IMR-90 (cell line): ENCODE data around the gene HERC3. TPM values are rescaled to one million over a fixed set of nuclear protein-coding genes. Genes with fewer than 3 reads are reported as not detected.

Experiments
- ATAC-seq: fragments of 200-7000 bp; cut with Tn5 transposase; 2 replicates; pipeline ENCODE4 v1.9.1; 2020; ENCODE audit warnings: low read depth, mild to moderate bottlenecking, moderate library complexity
- BruUV-seq: library from RNA; stranded (reverse); fragments of 400-500 nt; replicated peaks from 2 replicates; lab custom pipeline; 2021; lab: Mats Ljungman, UMichigan
- CTCF ChIA-PET: fragments of 300-600 bp; formaldehyde crosslinking; extraction: SDS; loops from one replicate; lab custom pipeline; 2021; ENCODE audit warnings: antibody characterized with exemption; lab: Yijun Ruan, JAX
- POLR2A ChIA-PET: fragments of 300-600 bp; sonication (Branson Sonifier 250); formaldehyde crosslinking; loops from one replicate; lab custom pipeline; 2022; ENCODE audit warnings: antibody characterized with exemption; ENCODE audit not compliant: unreplicated experiment; lab: Charles Lee
- DNase-seq: peaks from one replicate; pipeline ENCODE4 v3.0.0; 2013
- H2AFZ ChIP-seq: replicated peaks from 2 replicates; pipeline ENCODE3; 2013; ENCODE audit warnings: low read length, mild to moderate bottlenecking; ENCODE audit not compliant: poor library complexity
- H2AK5ac ChIP-seq: 2 replicates; pipeline ENCODE4 v1.6.1; 2013; ENCODE audit warnings: low read depth, low read length, inconsistent platforms
- H2AK9ac ChIP-seq: replicated peaks from 2 replicates; pipeline ENCODE3; 2013; ENCODE audit warnings: mild to moderate bottlenecking, low read depth, low read length, moderate library complexity; ENCODE audit not compliant: poor library complexity
- H2BK120ac ChIP-seq: 2 replicates; pipeline ENCODE4 v1.6.1; 2013; ENCODE audit warnings: low read depth, low read length, inconsistent platforms
- H2BK15ac ChIP-seq: 3 replicates; pipeline ENCODE4 v1.6.1; 2013; ENCODE audit warnings: low read depth, low read length, inconsistent platforms
- H2BK20ac ChIP-seq: 2 replicates; pipeline ENCODE4 v1.6.1; 2013; ENCODE audit warnings: low read depth, mild to moderate bottlenecking, inconsistent platforms, low read length, moderate library complexity
- H2BK5ac ChIP-seq: 2 replicates; pipeline ENCODE4 v1.6.1; 2013; ENCODE audit warnings: mild to moderate bottlenecking, low read depth, low read length, inconsistent platforms; ENCODE audit not compliant: poor library complexity, severe bottlenecking
- H3K14ac ChIP-seq: replicated peaks from 2 replicates; pipeline ENCODE4 v1.6.1; 2013; ENCODE audit warnings: low read depth, low read length, inconsistent platforms
- H3K18ac ChIP-seq: 2 replicates; pipeline ENCODE4 v1.6.1; 2013; ENCODE audit warnings: low read depth, low read length, control low read depth
- H3K23ac ChIP-seq: 2 replicates; pipeline ENCODE4 v1.6.1; 2013; ENCODE audit warnings: low read depth, low read length, inconsistent platforms
- H3K27ac ChIP-seq: 2 replicates; pipeline ENCODE4 v1.5.1; 2013; ENCODE audit warnings: mild to moderate bottlenecking, control low read depth, low read length; ENCODE audit not compliant: insufficient read depth
- H3K27me3 ChIP-seq: 2 replicates; pipeline ENCODE4 v1.6.1; 2013; ENCODE audit warnings: low read length; ENCODE audit not compliant: control insufficient read depth, insufficient read depth
- H3K36me3 ChIP-seq: 2 replicates; pipeline ENCODE4 v1.6.1; 2013; ENCODE audit warnings: low read length, mixed read lengths; ENCODE audit not compliant: control insufficient read depth, insufficient read depth
- H3K4ac ChIP-seq: 2 replicates; pipeline ENCODE4 v1.6.1; 2013; ENCODE audit warnings: low read depth, low read length, inconsistent platforms
- H3K4me1 ChIP-seq: 2 replicates; pipeline ENCODE4 v1.6.1; 2013; ENCODE audit warnings: low read length, mixed read lengths; ENCODE audit not compliant: control insufficient read depth, insufficient read depth
- H3K4me2 ChIP-seq: 2 replicates; pipeline ENCODE4 v1.6.1; 2013; ENCODE audit warnings: low read depth, mild to moderate bottlenecking, control low read depth, low read length, moderate library complexity
- H3K4me3 ChIP-seq: 2 replicates; pipeline ENCODE4 v1.5.1; 2013; ENCODE audit warnings: low read depth, mild to moderate bottlenecking, control low read depth, low read length, moderate library complexity; ENCODE audit not compliant: insufficient read depth
- H3K56ac ChIP-seq: 2 replicates; pipeline ENCODE4 v1.6.1; 2013; ENCODE audit warnings: low read length, inconsistent platforms; ENCODE audit not compliant: insufficient read depth; ENCODE audit errors: extremely low read depth
- H3K79me1 ChIP-seq, 2 experiments: 2 replicates each; pipeline ENCODE4 v1.6.1; 2013; ENCODE audit warnings: low read length in 2 of 2, inconsistent platforms in 1 of 2, low read depth in 1 of 2
- H3K9ac ChIP-seq: 2 replicates; pipeline ENCODE4 v1.6.1; 2013; ENCODE audit warnings: low read depth, low read length, control low read depth
- H3K9me1 ChIP-seq: 2 replicates; pipeline ENCODE4 v1.6.1; 2013; ENCODE audit warnings: low read length, inconsistent platforms; ENCODE audit not compliant: insufficient read depth
- H3K9me3 ChIP-seq: 2 replicates; pipeline ENCODE4 v1.6.1; 2013; ENCODE audit warnings: low read length; ENCODE audit not compliant: control insufficient read depth, insufficient read depth
- H4K20me1 ChIP-seq: 2 replicates; pipeline ENCODE4 v1.6.1; 2013; ENCODE audit warnings: low read length, inconsistent platforms; ENCODE audit not compliant: insufficient read depth
- H4K5ac ChIP-seq: 2 replicates; pipeline ENCODE4 v1.6.1; 2013; ENCODE audit warnings: mild to moderate bottlenecking, low read depth, low read length, control low read depth
- H4K8ac ChIP-seq, 2 experiments: 2 replicates each; pipeline ENCODE4 v1.6.1; 2013; ENCODE audit warnings: low read depth in 2 of 2, low read length in 2 of 2, control low read depth in 1 of 2, inconsistent platforms in 1 of 2
- H4K91ac ChIP-seq: 2 replicates; pipeline ENCODE4 v1.6.1; 2013; ENCODE audit warnings: low read depth, low read length, inconsistent platforms; ENCODE audit not compliant: insufficient read depth
- BHLHE40 ChIP-seq: fragments of 150-350 bp; IDR thresholded peaks from 2 replicates; pipeline ENCODE4 v1.6.1; 2016; ENCODE audit warnings: mild to moderate bottlenecking, low read depth, low read length
- CEBPB ChIP-seq: IDR thresholded peaks from 2 replicates; pipeline ENCODE4 v1.6.1; 2012; ENCODE audit warnings: low read depth, low read length, improper control_type of control experiment
- MXI1 ChIP-seq: IDR thresholded peaks from 2 replicates; pipeline ENCODE4 v1.6.1; 2012; ENCODE audit warnings: low read depth, mild to moderate bottlenecking, low read length, moderate library complexity, borderline replicate concordance
- SMC3 ChIP-seq: fragments of 150-350 bp; IDR thresholded peaks from 2 replicates; pipeline ENCODE4 v1.6.1; 2016; ENCODE audit warnings: low read depth, mild to moderate bottlenecking, antibody characterized with exemption, low read length, moderate library complexity
- WGBS, 2 experiments: methylation state at CpG; one replicate each; pipeline versions ENCODE4 v1.1.5 to v1.1.7; 2013; ENCODE audit warnings: missing lambda C conversion rate in 2 of 2; ENCODE audit not compliant: insufficient read length in 1 of 2; ENCODE audit errors: extremely low coverage in 2 of 2; 5-methylcytosine and 5-hydroxymethylcytosine counted together
- dilution Hi-C: fragments of 300-500 bp; cut with HindIII; formaldehyde crosslinking; loops from one replicate; pipeline ENCODE4 v1.14.3; 2018; ENCODE audit warnings: low sequenced_read_pairs; ENCODE audit not compliant: unreplicated experiment
- in situ Hi-C: fragments of 300-500 bp; cut with MboI; formaldehyde crosslinking; loops from 3 replicates; pipeline ENCODE4 v1.14.3; 2019; ENCODE audit warnings: low sequenced_read_pairs, inconsistent platforms, mixed read lengths
- intact Hi-C: fragments of 100-400 bp; cut with micrococcal nuclease; formaldehyde crosslinking; loops from 2 replicates; pipeline ENCODE4 v1.10.0; 2022
- polyA plus RNA-seq, 3 experiments: library from polyadenylated mRNA; depleted of rRNA; stranded (reverse); fragments of >200 nt; gene quantifications; 2 replicates each; pipeline ENCODE4 v1.2.3, GENCODE V29; 2012; ENCODE audit warnings: low replicate concordance in 1 of 3
- total RNA-seq: library from RNA; depleted of rRNA; stranded (reverse); fragments of >200 nt; gene quantifications from 2 replicates; pipeline ENCODE4 v1.2.3, GENCODE V29; 2012
- TF ChIP-seq, protein P1 (sequence below): fragments of 150-350 bp; IDR thresholded peaks from 2 replicates; pipeline ENCODE4 v1.6.1; 2017; ENCODE audit warnings: mild to moderate bottlenecking, antibody characterized with exemption, low read length, low read depth

Gene HERC3
- total and polyA plus RNA-seq, 2 of the 4 experiments (the other 2 are of a cell fraction), result 8.9 to 9.5 TPM

DNA sequence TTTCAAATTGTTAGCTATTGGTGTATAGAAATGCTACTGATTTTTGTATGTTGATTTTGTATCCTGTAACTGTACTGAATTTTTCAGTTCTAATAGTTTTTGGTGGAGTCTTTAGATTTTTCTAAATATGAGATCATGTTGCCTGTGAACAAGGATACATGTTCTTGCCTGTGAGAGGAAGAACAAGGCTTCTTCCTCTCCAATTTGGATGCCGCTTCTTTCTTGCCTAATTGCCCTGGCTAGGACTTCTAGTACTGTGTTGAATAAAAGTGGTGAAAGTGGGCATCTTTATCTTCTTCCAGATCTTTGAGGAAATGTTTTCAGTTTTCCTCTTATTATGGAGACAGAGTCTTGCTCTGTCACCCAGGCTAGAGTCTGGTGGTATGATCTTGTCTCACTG, 121.5 kb downstream of the HERC3 start:
- H3K4ac ChIP-seq, result no peak overlapping the region
- H3K56ac ChIP-seq, result no peak overlapping the region
- intact Hi-C loops, result no loop called here
- no peak overlapping the region for H4K5ac ChIP-seq
- H3K4me3 ChIP-seq, result no peak overlapping the region
- POLR2A ChIA-PET, result no interaction called here
- peaks cover 6% of the 10 kb centered on the region for H3K36me3 ChIP-seq
- H3K9me1 ChIP-seq, result no peaks in the 10 kb centered on the region
- H2BK20ac ChIP-seq, result no peak overlapping the region
- DNase-seq (no peak), ATAC-seq (no peak)
- H3K9me3 ChIP-seq, result peaks cover 10% of the 10 kb centered on the region
- CTCF ChIA-PET, result no interaction called here
- H3K14ac ChIP-seq, result no peak overlapping the region
- H3K4me1 ChIP-seq, result no peaks in the 10 kb centered on the region
- in situ Hi-C loops, result no loop called here
- no peak overlapping the region for H4K91ac ChIP-seq
- no peak overlapping the region for H3K4me2 ChIP-seq
- WGBS, 2 experiments, result no CpG with 5 or more reads among the region's 1 CpG
- H3K27ac ChIP-seq, result no peak overlapping the region
- H3K79me1 ChIP-seq, result no peaks in the 10 kb centered on the region
- no TSS peak for BruUV-seq
- no peak overlapping the region for H2BK5ac ChIP-seq
- H2BK15ac ChIP-seq, result no peak overlapping the region
- H3K18ac ChIP-seq, result no peak overlapping the region
- no peaks in the 10 kb centered on the region for H3K27me3 ChIP-seq
- H4K20me1 ChIP-seq, result no peaks in the 10 kb centered on the region
- H2AFZ ChIP-seq, result no peak overlapping the region
- no peak overlapping the region for H3K9ac ChIP-seq
- H2AK9ac ChIP-seq, result no peak overlapping the region
- H3K23ac ChIP-seq, result no peak overlapping the region
- H2BK120ac ChIP-seq, result no peak overlapping the region
- dilution Hi-C loops, result no loop called here
- H4K8ac ChIP-seq, result no peak overlapping the region
- no peak overlapping the region for H2AK5ac ChIP-seq
- no peak for TF ChIP-seq MXI1
- TF ChIP-seq, protein P1, sequence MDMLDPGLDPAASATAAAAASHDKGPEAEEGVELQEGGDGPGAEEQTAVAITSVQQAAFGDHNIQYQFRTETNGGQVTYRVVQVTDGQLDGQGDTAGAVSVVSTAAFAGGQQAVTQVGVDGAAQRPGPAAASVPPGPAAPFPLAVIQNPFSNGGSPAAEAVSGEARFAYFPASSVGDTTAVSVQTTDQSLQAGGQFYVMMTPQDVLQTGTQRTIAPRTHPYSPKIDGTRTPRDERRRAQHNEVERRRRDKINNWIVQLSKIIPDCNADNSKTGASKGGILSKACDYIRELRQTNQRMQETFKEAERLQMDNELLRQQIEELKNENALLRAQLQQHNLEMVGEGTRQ, result no peak
- TF ChIP-seq SMC3, result no peak
- no peak for TF ChIP-seq BHLHE40
- TF ChIP-seq CEBPB, result no peak
